MV-4-11 (cell line): ENCODE results near the gene USP32.
"Not testable (repeated sequence)": the region's sequence is repeated elsewhere in the genome, so short reads cannot be mapped to it uniquely, and the experiment has no call there.

Experiments used
- DNase-seq: peaks from one replicate; lab custom pipeline; 2025; lab: John Stamatoyannopoulos, UW

Gene USP32

DNA sequence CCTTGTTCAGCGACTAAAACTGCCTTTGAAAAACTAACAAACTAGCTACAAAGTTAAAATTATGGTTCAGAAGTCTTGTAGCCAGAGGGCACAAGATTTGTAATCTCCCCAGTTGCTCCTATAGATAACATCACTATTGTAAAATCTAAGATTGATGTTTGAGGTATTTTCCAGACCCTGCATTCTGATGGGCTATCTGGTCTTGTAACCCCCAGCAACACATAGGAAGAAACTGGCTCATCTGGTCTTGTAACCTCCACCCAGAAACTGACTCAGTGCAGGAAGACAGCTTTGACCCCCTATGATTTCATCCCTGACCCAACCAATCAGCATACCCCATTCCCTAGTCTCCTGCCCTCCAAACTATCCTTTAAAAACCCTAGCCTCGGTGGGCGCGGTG is 18.1 kb upstream of the USP32 start:
- DNase-seq: no peak

DNA sequence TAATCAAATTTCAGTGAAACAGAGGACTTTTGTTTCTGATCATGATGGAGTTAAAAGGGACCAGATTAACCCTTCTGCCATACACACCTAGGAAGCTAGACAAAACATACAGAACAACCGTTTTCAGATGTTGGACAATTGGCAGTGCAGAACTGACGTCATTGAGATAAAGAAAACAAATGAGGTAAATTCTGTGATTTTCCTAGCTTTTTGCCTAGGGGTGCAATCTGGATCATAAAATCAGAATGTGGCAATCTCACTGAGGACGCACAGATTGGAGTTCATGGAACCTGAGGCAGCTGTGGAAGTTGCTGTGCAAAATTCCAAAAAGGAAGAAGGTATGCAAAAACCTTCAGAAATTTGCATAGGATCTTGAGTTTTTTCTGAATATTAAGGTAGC is 15.0 kb upstream of the USP32 start:
- no peak for DNase-seq

DNA sequence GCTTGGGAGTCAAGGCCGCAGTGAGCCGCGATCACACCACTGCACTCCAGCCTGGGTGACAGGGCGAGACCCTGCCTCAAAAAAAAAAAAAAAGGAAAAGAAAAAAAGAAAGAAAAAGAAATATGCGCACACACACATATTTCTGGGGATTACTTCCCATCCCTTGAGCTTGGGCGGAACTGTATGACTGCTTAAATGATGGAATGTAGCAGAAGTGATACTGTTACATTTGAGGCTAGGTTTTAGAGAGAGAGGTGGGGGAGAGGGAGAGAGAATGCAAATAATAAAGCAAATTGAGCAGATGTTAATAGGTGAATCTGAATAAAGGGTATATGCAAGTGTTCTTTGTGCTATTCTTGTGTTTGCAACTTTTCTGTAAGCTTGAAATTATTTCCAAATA is 12.0 kb upstream of the USP32 start:
- peak; percentile 20 for DNase-seq

DNA sequence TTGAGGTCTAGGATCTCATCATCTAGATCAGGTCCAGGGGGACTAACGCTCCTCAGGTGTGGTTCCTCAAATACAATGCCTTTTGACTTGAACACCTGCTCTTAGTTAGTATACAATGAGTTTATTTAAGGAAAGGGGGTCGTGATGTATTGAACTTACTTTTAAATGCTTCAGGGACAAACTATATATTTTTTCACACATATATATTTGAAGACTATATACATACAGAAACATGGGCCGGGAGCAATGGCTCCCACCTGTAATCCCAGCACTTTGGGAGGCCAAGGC is 11.5 kb upstream of the USP32 start:
- DNase-seq: no peak

DNA sequence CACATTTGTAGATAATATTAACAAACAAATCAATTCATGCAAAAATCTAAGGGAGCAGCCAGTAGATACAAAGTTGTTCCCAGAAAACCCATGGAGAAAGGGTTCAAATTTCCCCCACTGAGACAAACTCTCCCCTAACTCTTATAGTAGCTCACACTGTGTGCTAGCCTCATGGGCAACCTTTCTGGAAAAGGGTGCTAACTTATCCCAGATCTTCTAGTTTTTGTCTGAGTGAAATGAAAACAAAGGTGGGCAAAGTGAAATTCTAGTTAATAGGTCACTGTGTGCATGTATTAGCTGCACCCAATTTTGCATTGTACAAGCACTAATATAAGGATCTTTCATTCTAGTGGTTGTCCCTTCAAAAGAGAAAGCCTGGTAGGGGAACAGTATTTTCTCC is 9.9 kb upstream of the USP32 start:
- DNase-seq: no peak

DNA sequence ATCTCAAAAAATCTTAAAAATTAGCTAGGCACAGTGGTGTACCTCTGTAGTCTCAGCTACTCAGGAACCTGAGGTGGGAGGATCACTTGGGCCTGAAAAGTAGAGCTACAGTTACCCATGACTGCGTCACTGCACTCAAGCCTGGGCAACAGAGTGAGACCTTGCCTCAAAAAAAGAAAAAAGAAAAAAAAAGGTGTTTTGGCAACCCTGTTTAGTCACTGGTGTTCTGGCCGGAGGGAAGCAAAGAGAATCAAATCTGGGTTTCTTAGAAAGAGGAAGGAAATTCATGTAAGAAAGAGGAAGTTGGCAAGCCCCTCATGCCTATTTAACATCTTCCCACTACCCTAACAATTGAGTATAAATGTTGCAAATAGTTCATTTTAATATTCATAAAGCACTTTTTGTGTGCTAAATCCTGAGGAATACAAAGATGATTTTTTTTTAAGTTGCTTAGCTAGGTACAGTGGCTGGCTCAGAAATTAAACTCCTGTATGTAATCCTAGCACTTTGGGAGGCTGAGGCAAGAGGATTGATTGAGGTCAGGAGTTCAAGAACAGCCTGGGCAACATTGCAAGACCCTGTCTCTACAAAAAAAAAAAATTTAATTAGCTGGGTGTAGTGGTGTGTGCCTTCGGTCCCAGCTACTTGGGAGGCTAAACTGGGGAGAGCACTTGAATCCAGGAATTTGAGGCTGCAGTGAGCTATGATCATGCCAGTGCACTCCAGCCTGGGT is 6.5 kb upstream of the USP32 start:
- peak; percentile 99 for DNase-seq

DNA sequence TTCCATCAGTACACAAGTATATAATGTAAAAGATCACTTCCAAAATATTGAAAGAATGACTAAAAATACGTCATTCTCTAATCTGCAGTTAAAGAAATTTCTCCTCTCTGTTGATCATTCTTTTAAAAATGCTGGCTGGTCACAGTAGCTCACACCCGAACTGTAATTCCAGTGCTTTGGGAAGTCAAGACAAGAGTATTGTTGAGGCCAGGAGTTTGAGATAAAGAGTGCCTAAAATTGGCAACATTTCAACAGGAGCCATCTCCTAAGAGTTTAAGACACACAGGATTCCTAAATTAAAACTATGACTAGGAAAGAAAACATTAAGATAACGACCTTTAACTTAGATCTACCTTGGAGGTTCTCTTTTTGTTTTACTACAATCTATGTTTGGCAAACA is 4.5 kb upstream of the USP32 start:
- no peak for DNase-seq

DNA sequence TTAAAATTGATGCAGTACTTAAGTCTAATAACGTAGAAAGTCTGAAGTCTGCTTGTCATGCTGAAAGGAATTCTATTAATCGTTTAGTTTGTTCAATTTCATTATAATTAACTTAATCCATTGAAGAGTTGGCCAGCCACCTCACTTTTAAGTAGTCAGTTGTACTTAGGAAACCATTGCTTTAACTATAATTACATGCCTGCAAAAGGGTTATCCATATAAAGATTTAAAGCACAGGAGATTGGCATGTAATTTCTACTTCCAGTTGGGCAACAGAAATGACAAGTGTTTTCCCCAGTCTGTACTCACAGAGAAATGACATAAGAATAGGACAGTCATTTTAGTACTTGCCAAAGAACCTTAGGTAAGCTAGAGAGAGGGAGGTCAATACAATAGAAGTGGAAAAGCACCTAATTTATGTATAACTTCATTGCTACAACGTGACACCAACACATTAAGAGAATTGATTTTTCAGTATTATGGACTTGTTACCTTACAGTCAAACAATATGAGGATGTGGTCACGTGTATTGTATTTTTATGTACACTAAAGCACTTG is 3.7 kb upstream of the USP32 start:
- DNase-seq: peak; percentile 66

DNA sequence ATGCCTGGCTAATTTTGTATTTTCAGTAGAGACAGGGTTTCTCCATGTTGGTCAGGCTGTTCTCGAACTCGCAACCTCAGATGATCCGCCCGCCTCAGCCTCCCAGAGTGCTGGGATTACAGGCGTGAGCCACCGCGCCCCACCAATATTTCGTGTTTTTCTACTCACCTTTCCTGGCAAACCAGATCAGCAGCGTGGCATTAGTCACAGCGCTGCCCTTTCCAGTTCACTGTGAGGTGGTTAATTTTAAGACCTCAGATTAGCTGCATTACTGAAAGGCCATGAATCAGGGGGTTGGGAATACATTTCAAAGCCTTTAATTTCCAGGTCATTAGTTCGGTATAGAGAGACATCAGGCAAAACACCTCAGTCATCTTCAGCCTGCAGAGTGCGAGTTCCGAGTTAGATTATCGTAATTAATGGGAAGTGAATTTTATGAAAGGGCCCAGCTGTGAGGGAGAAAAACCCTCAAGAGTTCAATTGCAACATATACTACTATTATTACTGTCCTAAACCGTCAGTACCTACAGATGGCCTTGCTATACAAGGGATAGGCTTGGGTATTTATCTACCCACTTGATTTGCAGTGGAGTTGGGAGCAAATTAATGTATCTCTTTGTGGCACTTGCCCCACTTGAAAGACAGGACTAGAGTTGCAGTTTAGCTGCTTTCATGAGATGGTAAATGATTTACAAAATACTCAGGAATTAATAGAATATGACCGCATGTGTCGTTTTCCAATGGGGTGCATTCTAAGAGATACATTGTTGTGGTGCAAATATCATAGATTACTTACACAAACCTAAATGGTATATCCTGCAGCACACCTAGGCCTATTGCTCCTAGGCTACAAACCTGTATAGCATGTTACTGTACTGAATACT is 2.1 kb upstream of the USP32 start:
- DNase-seq: peak; percentile 93

DNA sequence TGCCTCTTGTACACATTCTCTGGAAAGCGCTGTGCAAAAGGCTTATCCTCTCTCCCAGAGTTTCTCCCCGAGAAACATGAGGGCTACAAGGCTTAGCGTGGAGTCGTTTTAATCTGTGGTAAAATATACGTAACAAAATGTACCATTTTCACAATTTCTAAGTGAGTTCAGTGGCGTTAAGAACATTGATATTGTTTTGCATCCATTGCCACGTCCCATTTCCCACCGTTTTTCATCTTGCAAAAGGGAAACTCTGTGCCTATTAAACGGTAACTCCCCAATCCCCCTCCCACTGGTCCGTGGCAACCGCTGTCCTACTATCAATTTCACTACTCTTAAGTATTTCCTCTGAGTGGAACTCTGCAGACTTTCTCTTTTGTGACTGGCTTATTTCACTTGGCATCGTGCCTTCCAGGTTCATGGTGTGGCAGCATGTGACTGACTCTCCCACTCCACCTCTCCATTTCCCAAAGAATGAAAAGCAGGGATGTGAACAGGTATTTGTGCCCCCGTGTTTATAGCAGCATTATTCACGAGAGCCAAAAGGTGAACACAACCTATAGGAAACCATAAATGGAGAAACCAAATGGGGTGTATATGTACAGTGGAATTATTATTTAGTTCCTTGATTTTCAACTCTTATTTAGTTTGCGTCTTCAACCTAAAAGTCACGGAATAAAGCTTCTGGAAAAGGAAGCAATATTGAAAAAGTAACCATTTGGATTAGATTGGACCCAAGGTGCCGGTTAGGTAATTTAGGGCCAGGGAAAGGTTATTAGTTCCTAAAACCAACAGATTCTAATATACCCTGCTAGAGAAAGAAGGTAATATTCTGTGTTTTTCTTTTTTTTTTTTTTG is 1.1 kb upstream of the USP32 start:
- DNase-seq: peak; percentile 81

DNA sequence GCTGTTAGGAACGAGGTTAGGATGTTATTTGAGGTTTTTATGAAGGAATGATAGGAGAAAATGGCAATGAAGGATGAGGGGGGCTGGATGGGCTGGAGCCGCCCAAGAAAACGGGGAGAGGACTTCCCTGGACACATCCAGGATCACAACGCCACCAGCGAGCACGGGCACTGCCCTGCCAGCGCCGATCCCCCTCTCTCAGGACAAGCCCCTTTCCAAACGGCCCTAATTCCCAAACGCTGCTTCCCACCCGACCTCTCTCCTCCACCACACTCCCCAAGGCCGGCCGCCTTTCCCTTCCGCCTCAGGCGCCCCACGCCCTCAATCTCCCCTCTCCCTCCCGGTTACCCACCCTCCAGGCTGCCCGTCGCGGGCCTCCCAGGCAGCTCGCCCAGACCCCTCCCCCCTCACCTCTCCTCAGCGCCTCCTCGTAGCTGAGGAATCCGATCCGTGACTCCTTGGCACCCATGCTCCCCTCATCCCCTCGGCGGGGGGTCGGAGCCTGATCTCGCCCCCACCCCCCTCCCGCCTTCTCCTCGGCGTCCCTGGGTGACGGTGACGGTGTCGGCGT is 377 bp downstream of the USP32 start:
- no peak for DNase-seq

DNA sequence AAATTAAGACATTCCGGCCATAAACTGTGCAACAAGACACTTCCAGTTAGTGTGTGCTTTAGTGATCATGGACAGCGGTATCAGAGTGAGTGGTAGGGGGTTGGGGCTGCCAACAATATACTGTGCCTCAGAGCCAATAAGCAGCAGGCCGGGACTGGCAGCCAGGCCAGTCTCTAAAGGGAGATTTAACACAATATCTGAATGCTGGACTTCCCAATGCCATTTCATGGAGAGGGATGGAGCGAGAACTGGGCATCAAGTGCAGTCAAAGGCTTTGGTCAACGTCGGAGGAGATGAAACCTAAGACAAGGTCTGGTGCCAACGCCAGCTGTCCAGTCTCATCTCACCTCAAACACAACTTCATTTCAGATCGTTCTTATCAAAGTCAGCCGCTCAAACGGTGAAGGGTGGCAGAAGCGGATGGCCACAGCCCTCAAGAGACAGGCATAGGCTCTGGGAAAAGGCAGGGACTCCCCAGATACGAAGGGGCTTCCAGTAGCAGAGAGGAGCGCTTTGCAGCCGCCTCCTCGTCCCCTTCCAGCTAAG is 935 bp downstream of the USP32 start:
- DNase-seq: peak; percentile 20

DNA sequence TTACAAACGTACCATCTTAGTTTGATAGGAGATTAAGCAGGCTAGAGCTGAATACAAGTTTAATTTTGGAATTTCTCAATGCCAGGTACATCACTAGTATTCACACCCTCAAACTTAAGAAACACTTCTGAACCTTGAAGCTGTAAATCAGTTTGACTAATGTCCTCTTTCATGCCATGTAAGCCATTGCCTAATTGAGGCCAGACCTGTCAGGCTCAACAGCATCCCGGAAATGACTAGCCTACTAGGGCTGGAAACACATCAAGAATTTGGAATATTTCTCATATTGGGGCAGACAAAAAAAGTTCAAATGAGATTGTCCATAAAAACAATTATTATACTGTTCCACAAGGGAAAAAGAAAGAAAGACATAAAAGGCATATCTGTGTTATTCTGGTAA is 1.7 kb downstream of the USP32 start:
- peak; percentile 68 for DNase-seq

DNA sequence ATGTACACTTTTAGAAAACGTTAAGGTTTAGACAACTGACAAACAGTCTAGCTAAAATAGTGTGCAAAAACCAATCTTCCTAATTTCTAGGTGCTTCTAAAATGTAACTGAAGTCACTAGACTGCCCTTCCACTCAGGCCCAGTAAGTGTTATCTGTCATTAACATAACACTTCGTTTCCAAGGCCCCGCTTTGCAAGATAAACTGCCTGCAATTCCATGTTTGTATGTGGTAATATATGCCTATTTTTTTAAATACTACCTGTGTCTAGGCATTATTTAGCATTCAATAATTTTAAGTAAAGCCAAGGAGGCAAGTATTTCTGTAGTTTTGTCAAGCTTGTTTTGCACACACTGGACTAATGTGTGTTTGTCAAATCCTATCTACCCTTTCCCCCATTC is 3.2 kb downstream of the USP32 start:
- no peak for DNase-seq

DNA sequence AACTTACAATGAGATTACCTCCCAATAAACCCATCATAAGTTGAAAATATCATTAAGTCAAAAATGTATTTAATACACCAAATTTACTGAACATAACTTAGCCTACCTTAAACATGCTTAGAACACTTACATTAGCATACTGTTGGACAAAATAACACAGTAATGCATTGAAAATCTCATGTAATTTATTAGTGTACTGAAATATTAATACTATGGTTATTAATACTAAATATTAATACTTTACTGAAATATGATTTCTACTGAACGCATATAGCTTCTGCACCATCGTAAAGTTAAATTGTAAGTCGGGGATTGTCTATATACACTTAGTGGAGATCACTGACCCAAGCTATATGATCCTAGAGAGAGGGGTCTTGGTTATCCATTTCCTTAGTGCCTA is 4.3 kb downstream of the USP32 start:
- DNase-seq: no peak

DNA sequence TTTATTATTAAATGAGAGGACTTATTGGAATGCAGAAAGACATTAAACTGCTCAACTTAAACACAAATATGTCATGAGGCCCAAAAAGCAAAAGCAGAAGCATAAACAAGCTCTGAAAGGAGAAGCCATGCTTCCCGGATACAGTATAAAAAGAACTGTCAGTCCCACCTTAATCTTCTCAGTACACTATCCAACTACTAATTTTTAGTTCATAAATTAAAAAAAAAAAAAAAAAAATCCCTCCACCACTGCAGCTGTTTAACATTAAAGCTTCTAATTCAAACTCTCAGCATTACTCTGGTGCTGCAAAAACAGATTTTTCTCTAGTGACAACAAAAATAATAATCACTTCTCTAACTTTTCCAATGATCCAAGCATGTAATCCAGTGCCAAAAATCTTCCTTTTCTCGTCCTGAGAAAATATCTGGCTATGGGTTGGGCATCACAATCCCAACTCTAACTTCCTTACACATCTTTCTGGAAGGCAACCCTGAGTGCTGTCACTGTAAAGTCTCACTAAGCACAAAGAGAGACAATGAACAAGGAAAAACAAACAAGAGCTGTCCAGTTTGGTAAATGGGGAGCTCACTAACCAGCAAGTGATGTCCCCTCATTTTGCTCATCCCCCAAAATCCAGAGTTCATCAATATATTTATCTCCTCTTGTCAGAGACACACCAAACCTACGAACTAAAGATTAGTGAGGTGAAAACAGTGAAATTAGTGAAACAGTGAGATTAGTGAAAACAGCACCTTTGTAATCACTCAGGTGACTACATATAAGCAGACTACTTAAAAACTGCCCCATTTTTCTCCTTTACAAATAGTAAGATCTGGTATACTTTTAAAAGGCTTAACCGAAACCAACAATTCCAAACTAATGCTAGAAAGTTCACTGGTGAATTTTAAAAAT is 5.5 kb downstream of the USP32 start:
- peak; percentile 32 for DNase-seq

DNA sequence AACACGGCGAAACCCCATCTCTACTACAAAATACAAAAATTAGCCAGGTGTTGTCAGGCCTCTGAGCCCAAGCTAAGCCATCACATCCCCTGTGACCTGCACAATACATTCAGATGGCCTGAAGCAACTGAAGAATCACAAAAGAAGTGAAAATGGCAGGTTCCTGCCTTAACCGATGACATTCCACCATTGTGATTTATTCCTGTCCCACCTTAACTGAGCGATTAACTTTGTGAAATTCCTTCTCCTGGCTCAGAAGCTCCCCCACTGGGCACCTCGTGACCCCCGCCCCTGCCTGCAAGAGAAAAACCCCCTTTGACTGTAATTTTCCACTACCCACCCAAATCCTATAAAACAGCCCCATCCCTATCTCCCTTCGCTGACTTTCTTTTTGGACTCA is 7.0 kb downstream of the USP32 start:
- DNase-seq: not testable (repeated sequence)

DNA sequence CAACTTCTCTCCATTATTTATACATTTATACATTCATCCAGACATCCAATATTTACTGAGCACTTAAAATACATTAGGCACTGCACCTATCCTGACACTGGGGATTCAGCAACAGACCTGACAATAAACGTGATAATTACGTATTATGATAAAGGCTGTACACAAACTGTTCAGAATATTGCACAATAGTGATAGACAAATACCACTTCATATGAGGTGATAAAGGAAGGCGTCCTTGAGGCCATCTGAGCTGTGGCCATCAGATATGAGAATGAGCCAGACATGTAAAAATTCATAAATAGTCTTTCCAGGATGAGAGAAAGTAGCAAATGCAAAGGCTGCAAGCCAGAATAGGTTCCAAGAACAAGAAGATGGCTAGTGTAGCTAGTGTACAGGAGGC is 8.6 kb downstream of the USP32 start:
- DNase-seq: no peak

DNA sequence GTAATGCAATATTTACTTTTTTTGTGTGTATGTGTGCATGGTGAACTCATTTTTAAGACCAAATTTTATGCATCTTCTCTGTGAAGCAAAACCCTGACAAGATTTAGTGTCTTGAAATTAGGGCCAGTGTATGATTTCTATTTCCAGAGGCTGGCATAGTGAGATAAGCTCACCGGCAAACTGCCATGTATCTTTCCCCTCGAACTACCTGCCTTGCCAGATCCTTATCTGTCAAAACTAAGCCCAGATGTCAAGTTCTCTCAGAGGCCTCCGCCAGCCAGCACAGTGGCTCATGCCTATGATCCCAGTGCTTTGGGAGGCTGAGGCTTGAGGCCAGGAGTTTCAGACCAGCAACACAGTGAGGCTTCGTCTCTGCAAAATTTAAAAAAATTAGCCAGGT is 10.0 kb downstream of the USP32 start:
- no peak for DNase-seq

DNA sequence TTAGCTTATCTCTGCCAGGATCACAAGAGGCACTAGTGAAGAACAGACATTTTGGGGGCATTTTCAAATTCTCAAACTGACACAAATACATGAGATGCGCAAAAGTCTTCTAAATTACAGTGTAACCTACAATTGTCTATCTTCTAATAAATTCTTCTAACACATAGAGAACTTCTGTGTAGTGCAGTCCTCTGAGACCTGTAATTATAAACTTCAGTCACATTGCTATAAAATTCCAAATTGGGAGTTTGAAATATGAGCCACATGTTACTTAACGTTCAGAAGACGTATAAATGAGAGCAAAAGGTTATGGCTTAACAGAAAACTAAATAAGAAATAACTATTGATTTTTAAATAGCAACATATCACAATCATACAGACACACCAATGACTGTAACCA is 12.5 kb downstream of the USP32 start:
- not testable (repeated sequence) for DNase-seq

DNA sequence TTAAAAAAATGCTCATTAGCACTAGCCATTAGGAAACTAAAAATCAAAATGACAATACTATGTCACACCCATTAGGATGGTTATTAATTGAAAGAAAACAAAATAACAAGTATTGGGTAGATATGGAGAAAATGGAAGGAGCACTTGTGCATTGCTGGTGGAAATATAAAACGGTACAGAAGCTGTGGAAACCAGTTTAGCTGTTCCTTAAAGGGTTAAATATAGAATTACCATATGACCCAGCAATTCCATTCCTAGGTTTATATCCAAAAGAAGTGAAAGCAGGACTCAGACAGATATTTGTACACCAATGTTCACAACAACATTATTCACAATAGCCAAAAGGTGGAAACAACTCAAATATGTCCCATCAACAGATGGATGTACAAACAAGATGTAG is 13.7 kb downstream of the USP32 start:
- DNase-seq: not testable (repeated sequence)
